Astrocyte (in vitro differentiated cells and primary cell): ENCODE results near the gene CTBP2. TPM values are rescaled to one million over a fixed set of nuclear protein-coding genes. Genes with fewer than 3 reads are reported as not detected.

Experiments
- DNase-seq: peaks from one replicate; pipeline ENCODE4 v3.0.0-alpha.2; 2010; ENCODE audit warnings: low read depth
- FAIRE-seq: peaks from 2 replicates; lab custom pipeline; 2011; peaks lifted over from hg19 to GRCh38; lab: Jason Lieb, UNC
- H2AFZ ChIP-seq: 2 replicates; pipeline ENCODE4 v1.6.0; 2012; ENCODE audit warnings: low read depth, low read length, inconsistent platforms
- H3K27ac ChIP-seq: 2 replicates; pipeline ENCODE4 v1.5.1; 2011; ENCODE audit warnings: low read depth, low read length, inconsistent platforms
- H3K27me3 ChIP-seq: 2 replicates; pipeline ENCODE4 v1.6.0; 2011; ENCODE audit warnings: low read length, inconsistent platforms; ENCODE audit not compliant: insufficient read depth
- H3K36me3 ChIP-seq: 2 replicates; pipeline ENCODE4 v1.5.1; 2011; ENCODE audit warnings: low read length, inconsistent platforms; ENCODE audit not compliant: insufficient read depth
- H3K4me1 ChIP-seq: 2 replicates; pipeline ENCODE4 v1.5.1; 2011; ENCODE audit warnings: low read length, inconsistent platforms; ENCODE audit not compliant: insufficient read depth
- H3K4me2 ChIP-seq: 2 replicates; pipeline ENCODE4 v1.6.0; 2012; ENCODE audit warnings: low read length, inconsistent platforms
- H3K4me3 ChIP-seq: 2 replicates; pipeline ENCODE4 v1.5.1; 2011; ENCODE audit warnings: low read depth, mild to moderate bottlenecking, low read length, inconsistent platforms; ENCODE audit not compliant: insufficient read depth
- H3K79me2 ChIP-seq: 2 replicates; pipeline ENCODE4 v1.6.0; 2012; ENCODE audit warnings: mild to moderate bottlenecking, low read length, inconsistent platforms; ENCODE audit not compliant: insufficient read depth
- H3K9ac ChIP-seq: 2 replicates; pipeline ENCODE4 v1.6.0; 2012; ENCODE audit warnings: mild to moderate bottlenecking, low read length, inconsistent platforms
- H3K9me3 ChIP-seq: 2 replicates; pipeline ENCODE4 v1.5.1; 2012; ENCODE audit warnings: low read depth, mild to moderate bottlenecking, low read length, inconsistent platforms; ENCODE audit not compliant: insufficient read depth
- H4K20me1 ChIP-seq: 2 replicates; pipeline ENCODE4 v1.6.0; 2012; ENCODE audit warnings: low read length, inconsistent platforms; ENCODE audit not compliant: insufficient read depth
- H3K27ac Mint-ChIP-seq: one replicate; pipeline ENCODE4 v1.8.0; 2021; ENCODE audit warnings: mild to moderate bottlenecking, mixed read lengths; ENCODE audit not compliant: unreplicated experiment
- H3K27me3 Mint-ChIP-seq: one replicate; pipeline ENCODE4 v1.8.0; 2021; ENCODE audit warnings: low read depth, mixed read lengths; ENCODE audit not compliant: unreplicated experiment
- H3K36me3 Mint-ChIP-seq: one replicate; pipeline ENCODE4 v1.8.0; 2021; ENCODE audit warnings: low read depth, mixed read lengths; ENCODE audit not compliant: unreplicated experiment
- H3K4me1 Mint-ChIP-seq: one replicate; pipeline ENCODE4 v1.8.0; 2021; ENCODE audit warnings: low read depth, mixed read lengths; ENCODE audit not compliant: unreplicated experiment
- H3K4me3 Mint-ChIP-seq: one replicate; pipeline ENCODE4 v1.8.0; 2021; ENCODE audit warnings: mild to moderate bottlenecking, moderate library complexity, mixed read lengths; ENCODE audit not compliant: unreplicated experiment
- H3K9me3 Mint-ChIP-seq: one replicate; pipeline ENCODE4 v1.8.0; 2021; ENCODE audit warnings: mild to moderate bottlenecking, mixed read lengths; ENCODE audit not compliant: unreplicated experiment
- EZH2 ChIP-seq: IDR thresholded peaks from 2 replicates; pipeline ENCODE4 v1.6.1; 2012; ENCODE audit warnings: mild to moderate bottlenecking, low read length, inconsistent platforms; ENCODE audit not compliant: insufficient read depth
- total RNA-seq: library from RNA; stranded (reverse); gene quantifications from 2 replicates; pipeline ENCODE4 v1.2.1, GENCODE V29; 2021
- TF ChIP-seq, protein P1 (sequence below): IDR thresholded peaks from 2 replicates; pipeline ENCODE4 v1.5.1; 2011; ENCODE audit warnings: low read depth, mild to moderate bottlenecking, inconsistent platforms, low read length, moderate library complexity; ENCODE audit not compliant: insufficient read depth

The CTBP2 gene
- total RNA-seq, 1 donor from 2014 or later: 109 TPM

- Histone ChIP-seq H3K9me3 (no peaks in the 10 kb centered on the region), H4K20me1 (no peaks in the 10 kb centered on the region), H3K27ac (no peak overlapping the region), H3K4me1 (no peaks in the 10 kb centered on the region), H3K27me3 (peaks cover 9% of the 10 kb centered on the region), H3K9ac (no peak overlapping the region), H3K4me3 (no peak overlapping the region), H3K4me2 (no peak overlapping the region), H3K79me2 (no peaks in the 10 kb centered on the region), H3K36me3 (no peaks in the 10 kb centered on the region), H2AFZ (no peak overlapping the region)
- FAIRE-seq (no peak), DNase-seq (no peak)
- H3K27me3 Mint-ChIP-seq: peaks cover 4% of the 10 kb centered on the region
- H3K4me3 Mint-ChIP-seq: no peak overlapping the region
- H3K27ac Mint-ChIP-seq: no peak overlapping the region
- H3K36me3 Mint-ChIP-seq: no peaks in the 10 kb centered on the region
- peaks cover 7% of the 10 kb centered on the region for H3K9me3 Mint-ChIP-seq
- TF ChIP-seq EZH2: no peak
- TF ChIP-seq, protein P1, sequence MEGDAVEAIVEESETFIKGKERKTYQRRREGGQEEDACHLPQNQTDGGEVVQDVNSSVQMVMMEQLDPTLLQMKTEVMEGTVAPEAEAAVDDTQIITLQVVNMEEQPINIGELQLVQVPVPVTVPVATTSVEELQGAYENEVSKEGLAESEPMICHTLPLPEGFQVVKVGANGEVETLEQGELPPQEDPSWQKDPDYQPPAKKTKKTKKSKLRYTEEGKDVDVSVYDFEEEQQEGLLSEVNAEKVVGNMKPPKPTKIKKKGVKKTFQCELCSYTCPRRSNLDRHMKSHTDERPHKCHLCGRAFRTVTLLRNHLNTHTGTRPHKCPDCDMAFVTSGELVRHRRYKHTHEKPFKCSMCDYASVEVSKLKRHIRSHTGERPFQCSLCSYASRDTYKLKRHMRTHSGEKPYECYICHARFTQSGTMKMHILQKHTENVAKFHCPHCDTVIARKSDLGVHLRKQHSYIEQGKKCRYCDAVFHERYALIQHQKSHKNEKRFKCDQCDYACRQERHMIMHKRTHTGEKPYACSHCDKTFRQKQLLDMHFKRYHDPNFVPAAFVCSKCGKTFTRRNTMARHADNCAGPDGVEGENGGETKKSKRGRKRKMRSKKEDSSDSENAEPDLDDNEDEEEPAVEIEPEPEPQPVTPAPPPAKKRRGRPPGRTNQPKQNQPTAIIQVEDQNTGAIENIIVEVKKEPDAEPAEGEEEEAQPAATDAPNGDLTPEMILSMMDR: no peak
- no peaks in the 10 kb centered on the region for H3K4me1 Mint-ChIP-seq
Measured at GRCh38 chr10:125175807-125176206, 15.4 kb upstream of the CTBP2 start.

- H4K20me1 ChIP-seq: no peaks in the 10 kb centered on the region
- no peak overlapping the region for H3K4me2 ChIP-seq
- H2AFZ ChIP-seq: no peak overlapping the region
- Mint-ChIP-seq H3K27ac (no peak overlapping the region), H3K36me3 (no peaks in the 10 kb centered on the region), H3K27me3 (peaks cover 4% of the 10 kb centered on the region), H3K4me1 (no peaks in the 10 kb centered on the region), H3K4me3 (no peak overlapping the region), H3K9me3 (no peaks in the 10 kb centered on the region)
- no peaks in the 10 kb centered on the region for H3K9me3 ChIP-seq
- H3K79me2 ChIP-seq: no peaks in the 10 kb centered on the region
- TF ChIP-seq, protein P1: no peak
- no peak for TF ChIP-seq EZH2
- DNase-seq (no peak), FAIRE-seq (no peak)
- H3K27ac ChIP-seq: no peak overlapping the region
- H3K4me1 ChIP-seq: no peaks in the 10 kb centered on the region
- no peaks in the 10 kb centered on the region for H3K36me3 ChIP-seq
- no peak overlapping the region for H3K9ac ChIP-seq
- H3K4me3 ChIP-seq: no peak overlapping the region
- peaks cover 9% of the 10 kb centered on the region for H3K27me3 ChIP-seq
Measured at GRCh38 chr10:125174360-125174759, 14.0 kb upstream of the CTBP2 start.

DNA sequence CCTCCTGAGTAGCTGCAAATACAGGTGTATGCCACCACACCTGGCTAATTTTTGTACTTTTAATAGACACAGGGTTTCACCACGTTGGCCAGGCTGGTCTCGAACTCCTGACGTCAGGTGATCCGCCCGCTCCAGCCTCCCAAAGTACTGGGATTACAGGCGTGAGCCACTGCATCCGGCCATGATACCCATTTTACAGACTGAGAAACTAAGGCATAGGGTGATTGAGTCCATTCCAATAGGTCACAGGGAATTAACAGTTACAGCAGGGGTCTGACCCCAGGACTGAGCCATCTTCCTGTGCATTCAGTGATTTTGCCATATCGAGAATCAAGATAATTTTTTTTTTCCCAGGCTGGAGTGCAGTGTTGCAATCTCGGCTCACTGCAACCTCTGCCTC, 12.3 kb upstream of the CTBP2 start:
- Mint-ChIP-seq H3K9me3 (no peaks in the 10 kb centered on the region), H3K27ac (no peak overlapping the region), H3K27me3 (peaks cover 4% of the 10 kb centered on the region), H3K36me3 (no peaks in the 10 kb centered on the region), H3K4me3 (no peak overlapping the region), H3K4me1 (no peaks in the 10 kb centered on the region)
- Histone ChIP-seq H4K20me1 (no peaks in the 10 kb centered on the region), H3K4me3 (no peak overlapping the region), H3K9me3 (no peaks in the 10 kb centered on the region), H3K79me2 (no peaks in the 10 kb centered on the region), H3K27me3 (peaks cover 9% of the 10 kb centered on the region), H3K27ac (no peak overlapping the region), H2AFZ (no peak overlapping the region), H3K4me1 (no peaks in the 10 kb centered on the region), H3K36me3 (no peaks in the 10 kb centered on the region), H3K9ac (no peak overlapping the region), H3K4me2 (no peak overlapping the region)
- no peak for TF ChIP-seq EZH2
- TF ChIP-seq, protein P1: no peak
- DNase-seq (no peak), FAIRE-seq (no peak)
